ENCODE results near the gene PCYT2.

Gene PCYT2

DNA sequence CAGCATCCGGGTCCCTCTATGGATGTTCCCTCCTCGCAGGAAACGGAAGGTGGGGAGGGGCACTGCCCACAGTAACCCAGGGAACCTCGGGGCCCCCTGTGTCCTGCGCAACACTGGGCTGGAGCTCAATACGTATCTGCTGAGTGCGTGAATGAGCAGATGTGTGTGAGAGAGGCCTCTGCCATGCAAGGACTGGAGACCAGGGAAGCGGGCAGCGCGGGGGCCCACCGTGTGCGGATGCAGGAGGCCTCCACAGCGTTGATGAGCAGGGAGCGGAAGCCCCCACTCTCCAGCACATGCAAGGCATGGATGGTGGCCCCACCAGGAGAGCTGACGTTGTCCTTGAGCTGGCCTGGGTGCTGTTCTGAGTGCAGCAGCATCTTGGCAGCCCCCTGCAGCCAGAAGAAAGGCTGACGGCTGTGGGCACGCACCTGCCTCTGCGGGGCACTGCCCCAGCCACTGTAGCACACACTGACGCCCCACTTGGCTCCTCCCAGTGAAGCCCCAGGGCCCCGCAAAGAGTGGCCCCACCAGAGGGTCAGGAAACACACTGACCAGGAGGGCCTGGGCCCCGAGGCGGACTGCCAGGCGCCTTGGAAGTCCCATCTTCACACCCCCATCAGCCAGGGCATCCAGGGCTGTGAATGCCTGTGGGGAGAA is 23.0 kb upstream of the PCYT2 start:
- TF ChIP-seq, protein P1, sequence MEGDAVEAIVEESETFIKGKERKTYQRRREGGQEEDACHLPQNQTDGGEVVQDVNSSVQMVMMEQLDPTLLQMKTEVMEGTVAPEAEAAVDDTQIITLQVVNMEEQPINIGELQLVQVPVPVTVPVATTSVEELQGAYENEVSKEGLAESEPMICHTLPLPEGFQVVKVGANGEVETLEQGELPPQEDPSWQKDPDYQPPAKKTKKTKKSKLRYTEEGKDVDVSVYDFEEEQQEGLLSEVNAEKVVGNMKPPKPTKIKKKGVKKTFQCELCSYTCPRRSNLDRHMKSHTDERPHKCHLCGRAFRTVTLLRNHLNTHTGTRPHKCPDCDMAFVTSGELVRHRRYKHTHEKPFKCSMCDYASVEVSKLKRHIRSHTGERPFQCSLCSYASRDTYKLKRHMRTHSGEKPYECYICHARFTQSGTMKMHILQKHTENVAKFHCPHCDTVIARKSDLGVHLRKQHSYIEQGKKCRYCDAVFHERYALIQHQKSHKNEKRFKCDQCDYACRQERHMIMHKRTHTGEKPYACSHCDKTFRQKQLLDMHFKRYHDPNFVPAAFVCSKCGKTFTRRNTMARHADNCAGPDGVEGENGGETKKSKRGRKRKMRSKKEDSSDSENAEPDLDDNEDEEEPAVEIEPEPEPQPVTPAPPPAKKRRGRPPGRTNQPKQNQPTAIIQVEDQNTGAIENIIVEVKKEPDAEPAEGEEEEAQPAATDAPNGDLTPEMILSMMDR (IDR thresholded peaks at IDR 0.05; ENCODE audit: low read depth, low read length) = no peak
- no peak for DNase-seq (ENCODE audit: extremely low read depth, low read depth)

DNA sequence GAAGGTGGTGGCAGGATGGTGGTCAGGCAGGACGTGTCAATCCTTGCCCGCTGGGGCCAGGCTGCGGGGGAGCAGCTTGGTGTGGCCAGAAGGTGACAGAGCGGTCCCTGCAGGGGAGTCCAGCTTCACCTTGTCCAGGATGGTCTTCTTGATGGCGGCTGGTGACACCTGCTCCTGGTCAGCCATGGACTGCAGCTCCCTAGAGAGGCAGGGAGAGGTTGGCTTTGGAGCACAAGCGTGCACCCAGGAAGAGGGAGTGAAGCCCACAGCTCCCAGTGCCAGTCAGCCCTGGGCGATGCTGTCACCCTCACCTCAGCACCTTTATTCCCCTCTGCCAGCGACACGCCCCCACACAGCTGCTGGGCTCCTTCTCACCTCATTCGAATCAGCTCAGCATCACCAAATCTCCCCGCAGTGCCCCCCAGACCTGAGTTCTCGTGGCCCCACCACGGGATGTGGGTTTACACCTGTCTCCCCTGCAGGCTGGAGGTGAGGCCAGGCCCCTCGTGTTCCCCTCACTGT is 22.0 kb upstream of the PCYT2 start:
- no peak for DNase-seq (ENCODE audit: extremely low read depth, low read depth)
- TF ChIP-seq, protein P1 (IDR thresholded peaks at IDR 0.05; ENCODE audit: low read depth, low read length) = no peak

GRCh38 chr17:81932333-81932983 is 21.3 kb upstream of the PCYT2 start:
- TF ChIP-seq, protein P1 (IDR thresholded peaks at IDR 0.05; ENCODE audit: low read depth, low read length) = no peak
- DNase-seq (ENCODE audit: extremely low read depth, low read depth) = no peak

DNA sequence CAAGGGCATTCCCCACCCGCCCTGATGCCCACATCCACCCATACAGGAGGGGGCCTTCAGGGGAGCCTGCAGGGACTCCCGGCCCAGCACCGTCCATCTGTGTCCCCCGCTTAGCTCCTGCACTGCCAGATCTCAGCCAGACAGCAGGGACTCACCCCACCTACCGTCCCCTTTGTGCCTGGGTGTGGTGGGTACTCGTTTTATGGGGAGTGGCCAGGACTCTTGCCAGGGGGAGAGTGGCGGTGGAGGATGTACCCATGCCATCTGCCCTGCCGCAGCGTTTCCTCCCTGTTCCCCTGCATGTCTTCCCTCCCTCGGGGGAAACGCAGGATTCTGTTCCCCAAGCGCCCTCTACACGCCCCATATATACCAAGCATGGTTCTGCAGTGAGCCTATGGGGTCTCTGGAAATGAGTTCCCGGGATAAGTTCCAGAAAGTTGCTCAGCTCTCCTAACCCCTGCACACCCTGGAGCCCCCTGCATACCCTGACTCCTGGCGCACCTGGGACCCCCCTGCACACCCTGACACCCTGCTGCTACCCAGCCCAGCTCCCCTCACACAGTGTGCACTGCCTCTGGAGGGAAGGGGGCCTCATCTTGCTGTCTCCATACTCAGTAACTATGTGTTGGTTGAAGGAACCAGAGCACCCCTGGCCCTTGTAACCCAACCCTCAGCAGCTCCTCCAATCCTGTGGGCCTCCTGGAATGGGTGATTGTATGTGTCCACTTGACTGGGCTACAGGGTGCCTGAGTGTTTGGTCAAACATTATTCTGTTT is 20.5 kb upstream of the PCYT2 start:
- DNase-seq (ENCODE audit: extremely low read depth, low read depth) = no peak
- TF ChIP-seq, protein P1 (IDR thresholded peaks at IDR 0.05; ENCODE audit: low read depth, low read length) = no peak

- TF ChIP-seq, protein P1 (IDR thresholded peaks at IDR 0.05; ENCODE audit: low read depth, low read length) = no peak
- no peak for DNase-seq (ENCODE audit: extremely low read depth, low read depth)
Measured at GRCh38 chr17:81931189-81931556, 20.0 kb upstream of the PCYT2 start.

GRCh38 chr17:81930142-81931125 is 19.2 kb upstream of the PCYT2 start:
- no peak for DNase-seq (ENCODE audit: extremely low read depth, low read depth)
- TF ChIP-seq, protein P1 (IDR thresholded peaks at IDR 0.05; ENCODE audit: low read depth, low read length) = no peak

All from AG09319 (cell line).